Measurements from ENCODE around the gene USP32. TPM values are rescaled to one million over a fixed set of nuclear protein-coding genes. Genes with fewer than 3 reads are reported as not detected.

Gene USP32
- polyA plus RNA-seq, 1 donor (not counting 4 experiments of a cell fraction or from before 2014, with no cell fraction given) = 37.6 TPM

DNA sequence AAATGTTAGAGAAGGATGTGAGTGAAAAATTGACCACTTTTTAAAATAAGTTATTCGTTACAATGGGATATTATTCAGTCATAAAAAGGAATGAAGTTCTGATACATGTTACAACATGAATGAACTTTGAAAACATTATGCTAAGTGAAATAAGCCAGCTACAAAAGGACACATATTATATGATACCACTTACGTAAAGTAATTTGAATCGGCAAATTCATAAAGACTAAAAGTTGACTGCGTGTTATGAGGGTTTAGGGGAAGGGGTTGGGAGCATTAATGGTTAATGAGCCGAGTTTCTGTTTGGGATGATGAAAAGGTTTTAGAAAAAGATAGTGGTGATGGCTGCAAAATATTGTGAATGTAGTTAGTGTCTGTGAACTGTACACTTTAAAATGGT, 73.1 kb downstream of the USP32 start:
- Histone ChIP-seq H3K9me3 (ENCODE audit: control insufficient read depth, low read depth, low read length) (no peaks in the 10 kb centered on the region), H3K4me3 (ENCODE audit: control insufficient read depth in 2 of 3, extremely low read depth in 1 of 3, insufficient read depth in 2 of 3, low read depth in 1 of 3, low read length in 3 of 3) (no peak overlapping the region), H3K9ac (ENCODE audit: control insufficient read depth, extremely low read depth, insufficient read depth, low read length) (no peak overlapping the region), H3K27ac (ENCODE audit: control insufficient read depth, insufficient read depth, low read length) (no peak overlapping the region), H2AFZ (ENCODE audit: control insufficient read depth, low read length) (no peak overlapping the region), H3K4me2 (ENCODE audit: control insufficient read depth, extremely low read depth, insufficient read depth, low read depth, low read length) (no peak overlapping the region), H3K4me1 (ENCODE audit: control insufficient read depth, extremely low read depth, insufficient read depth, low read length) (no peaks in the 10 kb centered on the region), H3K27me3 (ENCODE audit: control insufficient read depth, extremely low read depth, insufficient read depth, low read length) (no peaks in the 10 kb centered on the region), H4K20me1 (ENCODE audit: control insufficient read depth, extremely low read depth, insufficient read depth, low read length) (no peaks in the 10 kb centered on the region), H3K9me1 (ENCODE audit: control insufficient read depth, extremely low read depth, insufficient read depth, low read length) (no peaks in the 10 kb centered on the region), H3K36me3 (ENCODE audit: control insufficient read depth in 2 of 2, extremely low read depth in 1 of 2, insufficient read depth in 2 of 2, low read length in 2 of 2) (no peaks in the 10 kb centered on the region), H3K79me2 (ENCODE audit: control insufficient read depth, insufficient read depth, low read length) (peaks cover 50% of the 10 kb centered on the region)
- dilution Hi-C loops (cut with MboI; ENCODE audit: extremely low pct_ligation_motif_present, low sequenced_read_pairs) = no loop called here
- no peak for TF ChIP-seq EZH2 (IDR thresholded peaks at IDR 0.05; ENCODE audit: low read length)
- TF ChIP-seq, protein P1, sequence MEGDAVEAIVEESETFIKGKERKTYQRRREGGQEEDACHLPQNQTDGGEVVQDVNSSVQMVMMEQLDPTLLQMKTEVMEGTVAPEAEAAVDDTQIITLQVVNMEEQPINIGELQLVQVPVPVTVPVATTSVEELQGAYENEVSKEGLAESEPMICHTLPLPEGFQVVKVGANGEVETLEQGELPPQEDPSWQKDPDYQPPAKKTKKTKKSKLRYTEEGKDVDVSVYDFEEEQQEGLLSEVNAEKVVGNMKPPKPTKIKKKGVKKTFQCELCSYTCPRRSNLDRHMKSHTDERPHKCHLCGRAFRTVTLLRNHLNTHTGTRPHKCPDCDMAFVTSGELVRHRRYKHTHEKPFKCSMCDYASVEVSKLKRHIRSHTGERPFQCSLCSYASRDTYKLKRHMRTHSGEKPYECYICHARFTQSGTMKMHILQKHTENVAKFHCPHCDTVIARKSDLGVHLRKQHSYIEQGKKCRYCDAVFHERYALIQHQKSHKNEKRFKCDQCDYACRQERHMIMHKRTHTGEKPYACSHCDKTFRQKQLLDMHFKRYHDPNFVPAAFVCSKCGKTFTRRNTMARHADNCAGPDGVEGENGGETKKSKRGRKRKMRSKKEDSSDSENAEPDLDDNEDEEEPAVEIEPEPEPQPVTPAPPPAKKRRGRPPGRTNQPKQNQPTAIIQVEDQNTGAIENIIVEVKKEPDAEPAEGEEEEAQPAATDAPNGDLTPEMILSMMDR (optimal IDR thresholded peaks at IDR 0.05 in 1 of 3, IDR thresholded peaks at IDR 0.05 in 1 of 3, conservative IDR thresholded peaks at IDR 0.05 in 1 of 3; ENCODE audit: extremely low read depth in 1 of 3, insufficient read depth in 2 of 3, low read length in 3 of 3) = no peak
- FAIRE-seq = no peak
- DNase-seq (ENCODE audit: low read depth, low spot score) = no peak

DNA sequence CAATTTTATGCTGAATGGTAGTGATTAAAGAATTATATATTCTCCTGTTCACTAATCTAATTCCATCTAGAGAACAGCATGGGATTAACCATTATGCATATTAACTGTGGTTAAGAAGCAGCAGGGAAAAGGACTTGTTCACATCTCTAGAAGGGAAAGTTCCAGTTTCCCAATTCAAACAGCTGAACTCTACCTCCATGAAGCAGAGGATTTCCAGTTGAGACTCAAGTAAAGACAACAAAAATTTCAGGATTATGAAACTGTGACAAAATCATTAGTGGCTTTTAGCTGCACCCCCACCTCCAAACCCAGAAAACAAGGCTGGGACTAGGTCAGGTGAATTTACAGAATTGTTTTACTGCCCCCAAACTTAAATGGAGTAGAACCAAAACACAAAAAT, 73.6 kb downstream of the USP32 start:
- H2AFZ ChIP-seq (ENCODE audit: control insufficient read depth, low read length) = no peak overlapping the region
- DNase-seq (ENCODE audit: low read depth, low spot score) (no peak), FAIRE-seq (no peak)
- H3K9ac ChIP-seq (ENCODE audit: control insufficient read depth, extremely low read depth, insufficient read depth, low read length) = no peak overlapping the region
- no peaks in the 10 kb centered on the region for H3K36me3 ChIP-seq (ENCODE audit: control insufficient read depth in 2 of 2, extremely low read depth in 1 of 2, insufficient read depth in 2 of 2, low read length in 2 of 2)
- no peaks in the 10 kb centered on the region for H4K20me1 ChIP-seq (ENCODE audit: control insufficient read depth, extremely low read depth, insufficient read depth, low read length)
- no peak overlapping the region for H3K4me2 ChIP-seq (ENCODE audit: control insufficient read depth, extremely low read depth, insufficient read depth, low read depth, low read length)
- H3K9me1 ChIP-seq (ENCODE audit: control insufficient read depth, extremely low read depth, insufficient read depth, low read length) = no peaks in the 10 kb centered on the region
- H3K9me3 ChIP-seq (ENCODE audit: control insufficient read depth, low read depth, low read length) = no peaks in the 10 kb centered on the region
- dilution Hi-C loops (cut with MboI; ENCODE audit: extremely low pct_ligation_motif_present, low sequenced_read_pairs) = no loop called here
- H3K79me2 ChIP-seq (ENCODE audit: control insufficient read depth, insufficient read depth, low read length) = peaks cover 53% of the 10 kb centered on the region
- H3K27me3 ChIP-seq (ENCODE audit: control insufficient read depth, extremely low read depth, insufficient read depth, low read length) = no peaks in the 10 kb centered on the region
- no peak overlapping the region for H3K27ac ChIP-seq (ENCODE audit: control insufficient read depth, insufficient read depth, low read length)
- no peak overlapping the region for H3K4me3 ChIP-seq (ENCODE audit: control insufficient read depth in 2 of 3, extremely low read depth in 1 of 3, insufficient read depth in 2 of 3, low read depth in 1 of 3, low read length in 3 of 3)
- TF ChIP-seq, protein P1 (optimal IDR thresholded peaks at IDR 0.05 in 1 of 3, IDR thresholded peaks at IDR 0.05 in 1 of 3, conservative IDR thresholded peaks at IDR 0.05 in 1 of 3; ENCODE audit: extremely low read depth in 1 of 3, insufficient read depth in 2 of 3, low read length in 3 of 3) = no peak
- no peak for TF ChIP-seq EZH2 (IDR thresholded peaks at IDR 0.05; ENCODE audit: low read length)
- no peaks in the 10 kb centered on the region for H3K4me1 ChIP-seq (ENCODE audit: control insufficient read depth, extremely low read depth, insufficient read depth, low read length)
